Neutrophil (primary cell): Measurements from ENCODE around the gene ARHGAP6.
"Not testable (repeated sequence)": the region's sequence is repeated elsewhere in the genome, so short reads cannot be mapped to it uniquely, and the experiment has no call there.

Experiments used
- H3K27ac ChIP-seq: fragments of 200-600 bp; sonication (generic); 2 replicates; pipeline ENCODE4 v1.5.1; 2016; ENCODE audit warnings: mild to moderate bottlenecking, moderate library complexity
- H3K27me3 ChIP-seq: fragments of 200-600 bp; sonication (generic); 2 replicates; pipeline ENCODE4 v1.6.0; 2016; ENCODE audit warnings: mild to moderate bottlenecking
- H3K36me3 ChIP-seq: fragments of 200-600 bp; sonication (generic); 2 replicates; pipeline ENCODE4 v1.5.1; 2017
- H3K4me1 ChIP-seq, 2 experiments: fragments of 200-600 bp in 1 of 2; sonication (generic) in 1 of 2; 1 replicate in 1 of 2; 2 replicates in 1 of 2; pipeline versions ENCODE4 v1.5.1 to v1.6.1; 2013 to 2016; ENCODE audit warnings: low read depth in 1 of 2, low read length in 1 of 2, mild to moderate bottlenecking in 1 of 2, moderate library complexity in 1 of 2; ENCODE audit not compliant: control insufficient read depth in 1 of 2, insufficient read depth in 1 of 2
- H3K4me3 ChIP-seq, 2 experiments: fragments of 200-600 bp in 1 of 2; sonication (generic) in 1 of 2; 1 replicate in 1 of 2; 2 replicates in 1 of 2; pipeline ENCODE4 v1.5.1; 2013 to 2016; ENCODE audit warnings: low read depth in 1 of 2, low read length in 1 of 2, mild to moderate bottlenecking in 1 of 2, moderate library complexity in 1 of 2
- H3K9me3 ChIP-seq: fragments of 200-600 bp; sonication (generic); 2 replicates; pipeline ENCODE4 v1.5.1; 2016
- TF ChIP-seq, protein P1 (sequence below): fragments of 200-600 bp; sonication (generic); IDR thresholded peaks from 2 replicates; pipeline ENCODE4 v1.5.1; 2016; ENCODE audit warnings: antibody characterized with exemption

ARHGAP6 gene

DNA sequence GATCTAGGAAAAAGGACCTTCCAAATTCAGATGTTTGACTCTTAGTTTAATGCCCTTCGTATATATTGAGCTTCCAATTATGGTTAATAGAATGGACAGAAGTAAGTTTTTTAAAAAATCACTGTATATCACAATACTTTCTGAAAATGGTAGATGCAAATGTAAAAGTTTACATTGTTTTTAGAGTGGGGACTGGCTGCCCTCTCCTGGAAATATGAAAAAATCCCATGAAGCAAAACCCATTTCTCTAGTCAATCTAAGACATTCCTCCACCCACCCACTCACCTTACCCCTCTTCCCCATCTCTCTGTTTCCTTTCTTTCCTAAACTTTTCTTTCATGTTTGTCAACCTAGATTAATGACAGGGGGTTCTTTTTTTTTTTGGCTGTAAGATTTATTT is 134.5 kb downstream of the ARHGAP6 start:
- Histone ChIP-seq H3K4me3 (no peak overlapping the region), H3K9me3 (no peaks in the 10 kb centered on the region), H3K27ac (no peak overlapping the region), H3K27me3 (no peaks in the 10 kb centered on the region), H3K36me3 (no peaks in the 10 kb centered on the region), H3K4me1 (no peaks in the 10 kb centered on the region)
- TF ChIP-seq, protein P1, sequence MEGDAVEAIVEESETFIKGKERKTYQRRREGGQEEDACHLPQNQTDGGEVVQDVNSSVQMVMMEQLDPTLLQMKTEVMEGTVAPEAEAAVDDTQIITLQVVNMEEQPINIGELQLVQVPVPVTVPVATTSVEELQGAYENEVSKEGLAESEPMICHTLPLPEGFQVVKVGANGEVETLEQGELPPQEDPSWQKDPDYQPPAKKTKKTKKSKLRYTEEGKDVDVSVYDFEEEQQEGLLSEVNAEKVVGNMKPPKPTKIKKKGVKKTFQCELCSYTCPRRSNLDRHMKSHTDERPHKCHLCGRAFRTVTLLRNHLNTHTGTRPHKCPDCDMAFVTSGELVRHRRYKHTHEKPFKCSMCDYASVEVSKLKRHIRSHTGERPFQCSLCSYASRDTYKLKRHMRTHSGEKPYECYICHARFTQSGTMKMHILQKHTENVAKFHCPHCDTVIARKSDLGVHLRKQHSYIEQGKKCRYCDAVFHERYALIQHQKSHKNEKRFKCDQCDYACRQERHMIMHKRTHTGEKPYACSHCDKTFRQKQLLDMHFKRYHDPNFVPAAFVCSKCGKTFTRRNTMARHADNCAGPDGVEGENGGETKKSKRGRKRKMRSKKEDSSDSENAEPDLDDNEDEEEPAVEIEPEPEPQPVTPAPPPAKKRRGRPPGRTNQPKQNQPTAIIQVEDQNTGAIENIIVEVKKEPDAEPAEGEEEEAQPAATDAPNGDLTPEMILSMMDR = no peak

DNA sequence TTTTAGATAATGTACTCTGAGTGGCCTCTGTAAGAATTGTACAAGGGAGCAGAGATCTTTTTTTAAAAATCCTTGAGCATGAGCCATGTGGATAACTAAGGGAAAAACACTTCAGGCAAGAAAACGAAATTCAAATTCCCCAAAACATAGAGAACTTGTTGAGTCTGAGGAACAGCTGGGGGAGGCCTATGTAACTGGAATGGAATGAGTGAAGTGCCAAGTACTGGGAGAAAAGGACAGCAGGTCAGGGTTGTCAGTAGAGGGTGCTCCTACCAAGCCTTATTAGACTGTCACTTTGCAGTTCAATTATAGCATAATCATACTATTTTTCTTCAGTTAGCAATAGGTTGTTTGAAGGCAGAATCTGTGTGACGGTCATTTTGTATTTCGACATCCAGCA is 135.1 kb downstream of the ARHGAP6 start:
- TF ChIP-seq, protein P1 = no peak

DNA sequence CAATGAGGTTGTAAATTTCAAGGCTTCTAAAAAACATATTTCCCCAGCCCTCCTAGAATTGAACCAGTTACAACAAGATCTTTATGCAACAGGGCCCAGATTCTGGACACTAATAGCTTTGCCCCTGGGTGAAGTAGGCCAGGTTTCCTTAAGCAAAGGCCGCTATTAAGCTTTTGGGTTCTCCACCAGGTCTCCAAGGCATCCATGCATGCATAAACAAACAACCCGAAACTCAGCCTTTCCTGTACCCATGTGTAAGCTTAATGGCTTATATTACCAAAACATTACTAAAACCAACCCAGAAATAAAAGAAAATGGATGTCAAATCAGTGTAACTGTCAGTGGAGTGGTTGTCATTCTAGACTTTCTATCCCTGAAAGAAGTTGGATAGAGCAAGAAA is 137.1 kb downstream of the ARHGAP6 start:
- H3K36me3 ChIP-seq = no peaks in the 10 kb centered on the region
- no peaks in the 10 kb centered on the region for H3K27me3 ChIP-seq
- TF ChIP-seq, protein P1 = no peak

More for the DNA sequence above, 135.1 kb downstream of the ARHGAP6 start:
- Histone ChIP-seq H3K36me3 (no peaks in the 10 kb centered on the region), H3K9me3 (no peaks in the 10 kb centered on the region), H3K4me1 (no peaks in the 10 kb centered on the region), H3K4me3 (no peak overlapping the region), H3K27me3 (no peaks in the 10 kb centered on the region), H3K27ac (no peak overlapping the region)

DNA sequence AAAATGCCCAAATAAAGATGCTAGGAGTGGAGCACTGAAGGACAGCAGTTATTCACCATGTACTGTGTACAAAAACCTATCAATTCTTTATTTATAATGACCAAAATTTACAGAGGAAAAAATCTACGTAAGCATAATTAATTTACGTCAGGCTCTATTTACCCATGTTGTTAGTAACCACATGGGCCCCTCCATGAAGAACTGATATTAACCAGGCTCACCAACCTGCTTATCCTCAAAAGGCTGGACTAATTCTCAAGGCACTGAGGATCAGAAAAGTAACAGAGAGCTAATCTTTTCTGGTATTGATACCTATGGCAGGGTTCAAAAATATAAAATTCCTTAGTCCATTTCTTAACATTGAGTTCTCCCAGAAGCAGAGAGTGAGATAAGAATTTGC is 140.0 kb downstream of the ARHGAP6 start:
- Histone ChIP-seq H3K27me3 (no peaks in the 10 kb centered on the region), H3K36me3 (no peaks in the 10 kb centered on the region), H3K9me3 (no peaks in the 10 kb centered on the region), H3K4me1 (no peaks in the 10 kb centered on the region), H3K4me3 (no peak overlapping the region), H3K27ac (no peak overlapping the region)
- TF ChIP-seq, protein P1 = no peak

More for the DNA sequence above, 137.1 kb downstream of the ARHGAP6 start:
- no peak overlapping the region for H3K4me3 ChIP-seq
- H3K4me1 ChIP-seq = no peaks in the 10 kb centered on the region
- no peaks in the 10 kb centered on the region for H3K9me3 ChIP-seq
- H3K27ac ChIP-seq = no peak overlapping the region

DNA sequence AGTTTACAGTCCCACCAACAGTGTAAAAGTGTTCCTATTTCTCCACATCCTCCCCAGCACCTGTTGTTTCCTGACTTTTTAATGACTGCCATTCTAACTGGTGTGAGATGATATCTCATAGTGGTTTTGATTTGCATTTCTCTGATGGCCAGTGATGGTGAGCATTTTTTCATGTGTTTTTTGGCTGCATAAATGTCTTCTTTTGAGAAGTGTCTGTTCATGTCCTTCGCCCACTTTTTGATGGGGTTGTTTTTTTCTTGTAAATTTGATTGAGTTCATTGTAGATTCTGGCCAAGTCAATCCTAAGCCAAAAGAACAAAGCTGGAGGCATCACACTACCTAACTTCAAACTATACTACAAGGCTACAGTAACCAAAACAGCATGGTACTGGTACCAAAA is 146.5 kb downstream of the ARHGAP6 start:
- not testable (repeated sequence) for H3K4me1 ChIP-seq, H3K27me3 ChIP-seq, H3K27ac ChIP-seq, H3K9me3 ChIP-seq, H3K4me3 ChIP-seq, H3K36me3 ChIP-seq

DNA sequence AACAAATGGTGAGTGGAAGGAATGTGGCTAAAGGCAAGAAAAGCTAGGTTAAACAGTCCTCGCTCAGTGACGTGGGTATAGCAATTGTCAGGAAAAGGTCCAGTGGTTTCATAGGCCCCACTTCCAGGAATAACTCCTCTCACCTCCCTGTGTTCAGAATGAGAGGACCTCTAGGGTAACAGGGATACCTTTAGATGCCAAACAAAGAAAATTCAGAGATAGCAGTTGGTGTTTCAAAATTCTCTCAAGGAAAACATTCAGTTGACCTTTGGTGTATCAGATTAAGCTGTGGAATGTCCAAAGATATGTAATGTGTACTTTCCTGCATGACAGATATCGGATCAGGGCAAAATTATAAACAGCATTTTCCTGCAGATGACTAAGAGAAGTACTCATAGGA is 155.9 kb downstream of the ARHGAP6 start:
- no peak overlapping the region for H3K4me3 ChIP-seq
- H3K27ac ChIP-seq = no peak overlapping the region
- H3K4me1 ChIP-seq = no peaks in the 10 kb centered on the region
- H3K27me3 ChIP-seq = no peaks in the 10 kb centered on the region
- H3K36me3 ChIP-seq = no peaks in the 10 kb centered on the region
- TF ChIP-seq, protein P1 = no peak
- H3K9me3 ChIP-seq = no peaks in the 10 kb centered on the region
